ENCODE measurements around the gene ROPN1L. TPM values are rescaled to one million over a fixed set of nuclear protein-coding genes. Genes with fewer than 3 reads are reported as not detected.

Gene ROPN1L
- total and polyA plus RNA-seq, 2 donors (not counting 1 experiment from before 2014, with no cell fraction given): 0.91 TPM; not detected in 1

DNA sequence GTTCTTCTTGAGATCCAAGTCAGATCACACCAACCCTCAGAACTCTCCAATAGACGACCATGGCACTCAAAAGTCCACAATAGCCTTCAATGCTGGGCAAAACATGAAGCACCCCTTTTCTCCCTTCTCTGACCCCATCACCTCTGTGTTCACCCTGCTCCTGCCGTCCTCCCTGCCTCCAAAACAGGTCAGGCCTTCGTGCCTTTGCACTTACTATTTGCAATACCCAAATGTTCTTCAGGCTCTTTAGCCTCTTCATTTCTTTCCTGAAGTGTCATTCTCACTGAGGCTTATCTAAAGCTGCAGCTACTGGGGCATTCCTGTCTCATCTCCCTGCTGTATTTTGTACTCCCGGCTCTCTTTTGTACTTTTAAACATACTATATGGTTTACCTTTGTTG, 2.0 kb upstream of the ROPN1L start:
- Mint-ChIP-seq H3K27ac (no peak overlapping the region), H3K4me3 (no peak overlapping the region), H3K4me1 (peaks cover 21% of the 10 kb centered on the region), H3K27me3 (peaks cover 4% of the 10 kb centered on the region), H3K9me3 (ENCODE audit: insufficient read depth) (no peaks in the 10 kb centered on the region)
- Histone ChIP-seq H3K79me2 (ENCODE audit: control insufficient read depth, insufficient read depth, low read length) (no peaks in the 10 kb centered on the region), H3K4me2 (replicated peaks; ENCODE audit: low read depth, low read length, poor library complexity, severe bottlenecking) (no peak overlapping the region), H3K9ac (ENCODE audit: low read length) (no peak overlapping the region), H3K4me3 (ENCODE audit: control extremely low read depth in 1 of 5, extremely low read depth in 1 of 5, insufficient read depth in 1 of 5, low read depth in 2 of 5, low read length in 4 of 5) (no peak overlapping the region), H3K4me1 (ENCODE audit: control insufficient read depth in 2 of 2, insufficient read depth in 2 of 2, low read length in 2 of 2) (peaks cover 13 to 24% of the 10 kb centered on the region in 2 donors), H3K9me3 (ENCODE audit: control extremely low read depth in 1 of 3, control insufficient read depth in 2 of 3, insufficient read depth in 1 of 3, low read length in 2 of 3) (no peaks in the 10 kb centered on the region), H3K27ac (ENCODE audit: low read length in 2 of 2) (no peak overlapping the region), H2AFZ (ENCODE audit: insufficient read depth, low read depth, low read length, poor library complexity, severe bottlenecking) (no peak overlapping the region), H3K36me3 (replicated peaks in 1 of 2; ENCODE audit: control extremely low read depth in 1 of 2, control insufficient read depth in 1 of 2, extremely low read depth in 1 of 2, insufficient read depth in 2 of 2, low read length in 1 of 2) (peaks cover 0 to 5% of the 10 kb centered on the region in 2 experiments), H4K20me1 (ENCODE audit: control insufficient read depth, insufficient read depth, low read length, poor library complexity, severe bottlenecking) (no peaks in the 10 kb centered on the region), H3K27me3 (replicated peaks in 1 of 4; ENCODE audit: control extremely low read depth in 1 of 4, control insufficient read depth in 3 of 4, insufficient read depth in 4 of 4, low read length in 3 of 4) (peaks cover 0 to 5% (median 0%) of the 10 kb centered on the region in 4 experiments)
- POLR2A ChIA-PET: no interaction called here
- TF ChIP-seq EZH2 (IDR thresholded peaks at IDR 0.05; ENCODE audit: borderline replicate concordance, insufficient read depth, low read depth, low read length, poor library complexity, severe bottlenecking): no peak
- TF ChIP-seq, protein P1, sequence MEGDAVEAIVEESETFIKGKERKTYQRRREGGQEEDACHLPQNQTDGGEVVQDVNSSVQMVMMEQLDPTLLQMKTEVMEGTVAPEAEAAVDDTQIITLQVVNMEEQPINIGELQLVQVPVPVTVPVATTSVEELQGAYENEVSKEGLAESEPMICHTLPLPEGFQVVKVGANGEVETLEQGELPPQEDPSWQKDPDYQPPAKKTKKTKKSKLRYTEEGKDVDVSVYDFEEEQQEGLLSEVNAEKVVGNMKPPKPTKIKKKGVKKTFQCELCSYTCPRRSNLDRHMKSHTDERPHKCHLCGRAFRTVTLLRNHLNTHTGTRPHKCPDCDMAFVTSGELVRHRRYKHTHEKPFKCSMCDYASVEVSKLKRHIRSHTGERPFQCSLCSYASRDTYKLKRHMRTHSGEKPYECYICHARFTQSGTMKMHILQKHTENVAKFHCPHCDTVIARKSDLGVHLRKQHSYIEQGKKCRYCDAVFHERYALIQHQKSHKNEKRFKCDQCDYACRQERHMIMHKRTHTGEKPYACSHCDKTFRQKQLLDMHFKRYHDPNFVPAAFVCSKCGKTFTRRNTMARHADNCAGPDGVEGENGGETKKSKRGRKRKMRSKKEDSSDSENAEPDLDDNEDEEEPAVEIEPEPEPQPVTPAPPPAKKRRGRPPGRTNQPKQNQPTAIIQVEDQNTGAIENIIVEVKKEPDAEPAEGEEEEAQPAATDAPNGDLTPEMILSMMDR (IDR thresholded peaks at IDR 0.05): no peak
- no peak for ATAC-seq (ENCODE audit: low read depth)
- WGBS (ENCODE audit: insufficient coverage): 81% methylated on average over 3 of the region's 4 CpGs
- no peak for DNase-seq
- intact Hi-C loops (cut with micrococcal nuclease): loop anchor here (2.0 to 5.0 kb wide), 3 partner anchors 85 to 321 kb away; partner anchors contain the start of genes ANKRD33B and DAP
- CTCF ChIA-PET: interaction anchor here (2.0 kb wide), 1 partner anchor 156 kb away, joined by 4 read pairs; no protein-coding TSS in a partner anchor

DNA sequence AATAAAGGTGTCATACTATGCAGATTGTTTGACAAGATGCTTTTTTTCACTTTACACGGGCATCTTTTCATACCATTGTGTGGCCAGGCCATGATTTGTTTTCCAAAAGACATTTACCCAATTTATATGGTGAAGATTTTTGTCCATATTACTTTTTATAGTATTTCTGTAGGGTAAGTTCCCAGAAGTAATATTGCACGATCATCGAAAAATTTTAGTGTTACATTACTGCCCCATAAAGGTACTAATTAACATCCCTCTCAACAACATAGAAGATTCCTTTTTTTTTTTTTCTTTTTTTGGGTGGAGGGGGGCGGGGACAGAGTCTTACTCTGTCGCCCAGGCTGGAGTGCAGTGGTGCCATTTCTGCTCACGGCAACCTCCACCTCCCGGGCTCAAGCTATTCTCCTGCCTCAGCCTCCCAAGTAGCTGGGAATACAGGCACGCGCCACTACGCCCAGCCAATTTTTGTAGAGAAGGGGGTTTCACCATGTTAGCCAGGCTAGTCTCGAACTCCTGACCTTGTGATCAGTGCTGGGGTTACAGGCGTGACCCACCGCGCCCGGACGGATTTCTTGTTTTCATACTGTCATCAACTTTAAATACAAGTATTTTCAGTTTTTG, 1.2 kb upstream of the ROPN1L start:
- peaks cover 0 to 1% (median 0%) of the 10 kb centered on the region in 3 donors for H3K9me3 ChIP-seq (ENCODE audit: control extremely low read depth in 1 of 3, control insufficient read depth in 2 of 3, insufficient read depth in 1 of 3, low read length in 2 of 3)
- H3K4me3 ChIP-seq (ENCODE audit: control extremely low read depth in 1 of 5, extremely low read depth in 1 of 5, insufficient read depth in 1 of 5, low read depth in 2 of 5, low read length in 4 of 5): no peak overlapping the region
- no peak overlapping the region for H2AFZ ChIP-seq (ENCODE audit: insufficient read depth, low read depth, low read length, poor library complexity, severe bottlenecking)
- POLR2A ChIA-PET: no interaction called here
- Mint-ChIP-seq H3K27me3 (peaks cover 4% of the 10 kb centered on the region), H3K9me3 (ENCODE audit: insufficient read depth) (no peaks in the 10 kb centered on the region), H3K4me3 (peak overlapping the region; percentile 93), H3K27ac (no peak overlapping the region), H3K4me1 (peaks cover 27% of the 10 kb centered on the region)
- WGBS (ENCODE audit: insufficient coverage): 92% methylated on average over 9 of the region's 16 CpGs
- no peaks in the 10 kb centered on the region for H3K79me2 ChIP-seq (ENCODE audit: control insufficient read depth, insufficient read depth, low read length)
- DNase-seq (no peak), ATAC-seq (ENCODE audit: low read depth) (no peak)
- no peak overlapping the region for H3K27ac ChIP-seq (ENCODE audit: low read length in 2 of 2)
- intact Hi-C loops (cut with micrococcal nuclease): loop anchor here (2.0 to 5.0 kb wide), 3 partner anchors 86 to 320 kb away; partner anchors contain the start of genes ANKRD33B and DAP
- peaks cover 20 to 32% of the 10 kb centered on the region in 2 donors for H3K4me1 ChIP-seq (ENCODE audit: control insufficient read depth in 2 of 2, insufficient read depth in 2 of 2, low read length in 2 of 2)
- peak overlapping the region; percentile 95 for H3K4me2 ChIP-seq (replicated peaks; ENCODE audit: low read depth, low read length, poor library complexity, severe bottlenecking)
- CTCF ChIA-PET: interaction anchor here (1.3 to 3.0 kb wide), 3 partner anchors 11 to 187 kb away, joined by 3 to 11 read pairs (median 4); no protein-coding TSS in a partner anchor
- no peak overlapping the region for H3K9ac ChIP-seq (ENCODE audit: low read length)
- TF ChIP-seq, protein P1 (IDR thresholded peaks at IDR 0.05): no peak
- TF ChIP-seq EZH2 (IDR thresholded peaks at IDR 0.05; ENCODE audit: borderline replicate concordance, insufficient read depth, low read depth, low read length, poor library complexity, severe bottlenecking): no peak
- H3K27me3 ChIP-seq (replicated peaks in 1 of 4; ENCODE audit: control extremely low read depth in 1 of 4, control insufficient read depth in 3 of 4, insufficient read depth in 4 of 4, low read length in 3 of 4): peaks cover 0 to 5% (median 0%) of the 10 kb centered on the region in 4 experiments
- H4K20me1 ChIP-seq (ENCODE audit: control insufficient read depth, insufficient read depth, low read length, poor library complexity, severe bottlenecking): no peaks in the 10 kb centered on the region
- H3K36me3 ChIP-seq (replicated peaks in 1 of 2; ENCODE audit: control extremely low read depth in 1 of 2, control insufficient read depth in 1 of 2, extremely low read depth in 1 of 2, insufficient read depth in 2 of 2, low read length in 1 of 2): peaks cover 0 to 3% of the 10 kb centered on the region in 2 experiments
